Gastrocnemius medialis (tissue), 4 donors: ENCODE data around the gene RPL29.

Experiments used
- POLR2A ChIP-seq, 2 donors: fragments of 450-650 bp; IDR thresholded peaks; one replicate each; pipeline ENCODE4 v1.6.1; 2017; ENCODE audit warnings: antibody characterized with exemption in 2 of 2, mild to moderate bottlenecking in 2 of 2, moderate library complexity in 2 of 2
- TF ChIP-seq, protein P1 (sequence below), 5 experiments: fragments of 450-650 bp in 3 of 5; fragments of 200-600 bp in 2 of 5; sonication (generic) in 2 of 5; IDR thresholded peaks in 4 of 5; conservative IDR thresholded peaks in 1 of 5; 1 replicate in 4 of 5; 2 replicates in 1 of 5; pipeline ENCODE4 v1.5.1; 2016 to 2019; ENCODE audit warnings: antibody characterized with exemption in 5 of 5, mild to moderate bottlenecking in 3 of 5, moderate library complexity in 3 of 5

DNA sequence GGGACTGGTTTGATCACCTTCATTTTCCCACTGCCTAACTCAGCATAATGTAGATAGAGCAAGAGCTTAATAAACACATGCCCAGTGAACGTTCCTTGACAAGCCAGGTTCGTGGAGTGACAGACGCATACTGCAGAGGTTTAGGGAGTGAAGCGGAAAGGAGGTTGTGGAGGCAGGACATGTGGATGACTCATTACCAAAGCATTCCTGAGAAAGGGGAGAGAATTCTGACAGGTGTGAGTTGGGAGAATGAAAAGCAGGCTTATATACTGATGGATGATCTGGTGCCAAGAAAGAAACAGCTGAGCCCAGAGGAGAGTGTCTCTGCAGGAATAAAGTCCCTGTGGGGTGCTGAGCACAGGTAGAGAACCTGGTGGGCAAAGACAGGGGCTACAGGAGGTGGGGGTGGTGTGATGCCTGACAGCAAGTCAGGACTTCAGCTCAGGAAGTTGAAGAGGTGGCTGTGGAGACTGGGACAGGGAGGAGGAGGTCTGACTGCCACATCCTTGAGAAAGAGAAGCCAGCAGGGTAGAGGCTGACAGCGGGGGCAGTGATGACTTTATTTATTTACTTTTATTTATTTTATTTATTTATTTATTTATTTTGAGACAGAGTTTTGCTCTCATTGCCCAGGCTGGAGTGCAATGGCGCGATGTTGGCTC is 2.4 kb upstream of the RPL29 start:
- TF ChIP-seq, protein P1, sequence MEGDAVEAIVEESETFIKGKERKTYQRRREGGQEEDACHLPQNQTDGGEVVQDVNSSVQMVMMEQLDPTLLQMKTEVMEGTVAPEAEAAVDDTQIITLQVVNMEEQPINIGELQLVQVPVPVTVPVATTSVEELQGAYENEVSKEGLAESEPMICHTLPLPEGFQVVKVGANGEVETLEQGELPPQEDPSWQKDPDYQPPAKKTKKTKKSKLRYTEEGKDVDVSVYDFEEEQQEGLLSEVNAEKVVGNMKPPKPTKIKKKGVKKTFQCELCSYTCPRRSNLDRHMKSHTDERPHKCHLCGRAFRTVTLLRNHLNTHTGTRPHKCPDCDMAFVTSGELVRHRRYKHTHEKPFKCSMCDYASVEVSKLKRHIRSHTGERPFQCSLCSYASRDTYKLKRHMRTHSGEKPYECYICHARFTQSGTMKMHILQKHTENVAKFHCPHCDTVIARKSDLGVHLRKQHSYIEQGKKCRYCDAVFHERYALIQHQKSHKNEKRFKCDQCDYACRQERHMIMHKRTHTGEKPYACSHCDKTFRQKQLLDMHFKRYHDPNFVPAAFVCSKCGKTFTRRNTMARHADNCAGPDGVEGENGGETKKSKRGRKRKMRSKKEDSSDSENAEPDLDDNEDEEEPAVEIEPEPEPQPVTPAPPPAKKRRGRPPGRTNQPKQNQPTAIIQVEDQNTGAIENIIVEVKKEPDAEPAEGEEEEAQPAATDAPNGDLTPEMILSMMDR (IDR thresholded peaks at IDR 0.05 in 4 of 5, conservative IDR thresholded peaks at IDR 0.05 in 1 of 5): no peak
- TF ChIP-seq POLR2A (IDR thresholded peaks at IDR 0.05): no peak
